Glutamatergic neuron (in vitro differentiated cells): ENCODE data around the gene MMP21. TPM values are rescaled to one million over a fixed set of nuclear protein-coding genes. Genes with fewer than 3 reads are reported as not detected.
A peak's percentile ranks its signal among the peaks of the same experiment; 100 is the strongest.

Experiments used
- DNase-seq: peaks from one replicate; pipeline ENCODE4 v3.0.0; 2022
- H3K27ac Mint-ChIP-seq: one replicate; pipeline ENCODE4 v1.8.0; 2020; ENCODE audit warnings: mild to moderate bottlenecking, mixed read lengths, inconsistent platforms; ENCODE audit not compliant: unreplicated experiment
- H3K27me3 Mint-ChIP-seq: one replicate; pipeline ENCODE4 v1.8.0; 2020; ENCODE audit warnings: mild to moderate bottlenecking, moderate library complexity, mixed read lengths, inconsistent platforms; ENCODE audit not compliant: unreplicated experiment
- H3K36me3 Mint-ChIP-seq: one replicate; pipeline ENCODE4 v1.8.0; 2020; ENCODE audit warnings: mild to moderate bottlenecking, mixed read lengths, inconsistent platforms; ENCODE audit not compliant: unreplicated experiment
- H3K4me1 Mint-ChIP-seq: one replicate; pipeline ENCODE4 v1.8.0; 2020; ENCODE audit warnings: mild to moderate bottlenecking, low read depth, mixed read lengths, inconsistent platforms; ENCODE audit not compliant: unreplicated experiment
- H3K4me3 Mint-ChIP-seq: one replicate; pipeline ENCODE4 v1.8.0; 2020; ENCODE audit warnings: mild to moderate bottlenecking, mixed read lengths, inconsistent platforms; ENCODE audit not compliant: unreplicated experiment
- H3K9me3 Mint-ChIP-seq: one replicate; pipeline ENCODE4 v1.8.0; 2020; ENCODE audit warnings: mild to moderate bottlenecking, moderate library complexity, mixed read lengths, inconsistent platforms; ENCODE audit not compliant: unreplicated experiment
- CTCF ChIP-seq: fragments of 200-600 bp; sonication (generic); IDR thresholded peaks from one replicate; pipeline ENCODE4 v1.5.0; 2021; ENCODE audit not compliant: partially characterized antibody, unreplicated experiment
- long read RNA-seq: library from polyadenylated mRNA; unstranded; transcript quantifications from one replicate; pipeline ENCODE4 v2.0.0, GENCODE V29; 2020; ENCODE audit not compliant: unreplicated experiment
- total RNA-seq: library from RNA; stranded (reverse); fragmentation: NEBNext Ultra II Directional; extraction: Animal tissue kit (Norgen Biotek cat#: 25700); gene quantifications from one replicate; pipeline ENCODE4 v1.2.1, GENCODE V29; 2021; ENCODE audit not compliant: unreplicated experiment

Gene MMP21
- not detected for total RNA-seq
- long read RNA-seq: 0 reads

GRCh38 chr10:125775491-125776106 is at the start of gene MMP21:
MMP21 (minus strand) TSS chr10:125775821; CDS start chr10:125775821, 0 bp downstream.
- peaks cover 9% of the 10 kb centered on the region for H3K9me3 Mint-ChIP-seq
- H3K27ac Mint-ChIP-seq: no peak within 1 kb of the TSS
- DNase-seq: no peak
- H3K27me3 Mint-ChIP-seq: peaks cover 7% of the 10 kb centered on the region
- no peak for TF ChIP-seq CTCF
- no peak within 1 kb of the TSS for H3K4me3 Mint-ChIP-seq
- H3K4me1 Mint-ChIP-seq: peaks cover 3% of the 10 kb centered on the region
- H3K36me3 Mint-ChIP-seq: peaks cover 21% of the 10 kb centered on the region

GRCh38 chr10:125824736-125825135 is 49.1 kb upstream of the MMP21 start:
- Mint-ChIP-seq H3K4me3 (no peak overlapping the region), H3K9me3 (no peaks in the 10 kb centered on the region), H3K36me3 (no peaks in the 10 kb centered on the region), H3K27ac (no peak overlapping the region), H3K27me3 (no peaks in the 10 kb centered on the region), H3K4me1 (peaks cover 2% of the 10 kb centered on the region)
- TF ChIP-seq CTCF: no peak
- no peak for DNase-seq

GRCh38 chr10:125823663-125824251 is 48.1 kb upstream of the MMP21 start:
- no peak for TF ChIP-seq CTCF
- H3K4me3 Mint-ChIP-seq: no peak overlapping the region
- no peak for DNase-seq

DNA sequence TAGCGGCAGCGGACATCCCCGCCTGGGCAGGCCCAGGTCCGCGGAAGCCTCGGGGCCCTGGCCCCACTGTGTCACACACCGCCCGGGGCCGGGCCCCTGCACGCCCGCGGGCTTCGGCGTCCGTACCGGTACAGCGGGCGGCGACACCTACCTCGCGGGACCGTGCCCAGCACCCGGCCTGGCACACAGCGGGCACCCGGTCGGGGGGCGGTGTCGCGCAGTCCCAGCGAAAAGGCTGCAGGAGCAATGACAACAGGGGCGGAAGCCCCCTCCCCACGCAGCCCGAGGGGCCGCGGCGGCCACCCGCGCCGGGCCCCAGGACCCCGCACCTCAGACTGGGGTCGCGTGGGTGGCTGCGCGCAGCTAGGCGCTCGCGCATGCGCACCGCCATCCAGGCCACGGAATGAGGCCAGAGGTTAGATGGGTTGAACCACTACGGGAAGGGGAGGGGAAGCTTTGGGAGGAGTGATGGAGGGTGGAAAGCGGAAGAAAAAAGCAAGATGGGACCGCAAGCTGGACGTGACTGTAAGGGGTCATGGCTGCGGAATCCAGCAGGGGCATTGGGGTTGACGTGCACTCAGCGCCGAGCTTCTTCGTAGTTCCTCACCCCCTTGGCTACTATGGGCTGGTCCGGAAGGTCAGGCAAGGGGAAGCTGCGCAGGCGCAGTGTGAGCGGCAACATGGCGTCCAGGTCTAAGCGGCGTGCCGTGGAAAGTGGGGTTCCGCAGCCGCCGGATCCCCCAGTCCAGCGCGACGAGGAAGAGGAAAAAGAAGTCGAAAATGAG is 47.4 kb upstream of the MMP21 start, which contains the start of the genes BCCIP and UROS:
BCCIP (plus strand) TSS at position 669 of the 785 bp plus-strand sequence; CDS start at position 681, 12 bp downstream.
UROS (minus strand) TSS at position 381 of the 785 bp plus-strand sequence. CDS start 6,759 bp downstream, outside the sequence.
- Mint-ChIP-seq H3K9me3 (no peaks in the 10 kb centered on the region), H3K4me3 (peak within 1 kb of the TSS; percentile 83), H3K27ac (no peak within 1 kb of the TSS), H3K36me3 (no peaks in the 10 kb centered on the region), H3K4me1 (peaks cover 2% of the 10 kb centered on the region), H3K27me3 (no peaks in the 10 kb centered on the region)
- no peak for TF ChIP-seq CTCF
- peak; percentile 91 for DNase-seq

More at GRCh38 chr10:125823663-125824251, 48.1 kb upstream of the MMP21 start:
- peaks cover 2% of the 10 kb centered on the region for H3K4me1 Mint-ChIP-seq
- H3K27ac Mint-ChIP-seq: no peak overlapping the region
- H3K27me3 Mint-ChIP-seq: no peaks in the 10 kb centered on the region
- no peaks in the 10 kb centered on the region for H3K9me3 Mint-ChIP-seq
- H3K36me3 Mint-ChIP-seq: no peaks in the 10 kb centered on the region
